Activated CD4-positive, alpha-beta memory T cell treated with anti-CD3 and anti-CD28 coated beads for 36 hours (primary cell): ENCODE results near the gene DCAF4. TPM values are rescaled to one million over a fixed set of nuclear protein-coding genes. Genes with fewer than 3 reads are reported as not detected.
"Not testable (repeated sequence)": the region's sequence is repeated elsewhere in the genome, so short reads cannot be mapped to it uniquely, and the experiment has no call there.

Source experiments
- CTCF ChIA-PET: fragments of 350-600 bp; sonication (Branson Sonifier 250); formaldehyde crosslinking; loops from one replicate; lab custom pipeline; 2021; ENCODE audit warnings: antibody characterized with exemption, inconsistent platforms; lab: Charles Lee
- POLR2A ChIA-PET: fragments of 350-600 bp; sonication (Branson Sonifier 250); formaldehyde crosslinking; loops from one replicate; lab custom pipeline; 2021; ENCODE audit warnings: antibody characterized with exemption; lab: Charles Lee
- DNase-seq: peaks from one replicate; pipeline ENCODE4 v3.0.0-alpha.2; 2020
- H3K27ac Mint-ChIP-seq: one replicate; pipeline ENCODE4 v1.8.0; 2021; ENCODE audit warnings: mixed read lengths
- H3K27me3 Mint-ChIP-seq: one replicate; pipeline ENCODE4 v1.8.0; 2021; ENCODE audit warnings: mixed read lengths
- H3K36me3 Mint-ChIP-seq: one replicate; pipeline ENCODE4 v1.8.0; 2021; ENCODE audit warnings: mixed read lengths
- H3K4me1 Mint-ChIP-seq: one replicate; pipeline ENCODE4 v1.8.0; 2021; ENCODE audit warnings: low read depth, mixed read lengths
- H3K4me3 Mint-ChIP-seq: one replicate; pipeline ENCODE4 v1.8.0; 2021; ENCODE audit warnings: mild to moderate bottlenecking, mixed read lengths
- H3K9me3 Mint-ChIP-seq: one replicate; pipeline ENCODE4 v1.8.0; 2021; ENCODE audit warnings: mixed read lengths
- intact Hi-C: fragments of 100-400 bp; cut with micrococcal nuclease; formaldehyde crosslinking; loops from one replicate; pipeline ENCODE4 v1.15.1; 2023
- total RNA-seq, 2 experiments: library from RNA; stranded (reverse); gene quantifications; one replicate each; pipeline ENCODE4 v1.2.3, GENCODE V29; 2021

DCAF4 gene
- total RNA-seq, 2 experiments from 2014 or later = 13.4 to 13.6 TPM

- no peak for DNase-seq
- intact Hi-C loops = no loop called here
- Mint-ChIP-seq H3K4me3 (no peak overlapping the region), H3K27ac (no peak overlapping the region), H3K4me1 (no peaks in the 10 kb centered on the region), H3K36me3 (peaks cover 26% of the 10 kb centered on the region), H3K9me3 (peaks cover 3% of the 10 kb centered on the region), H3K27me3 (no peaks in the 10 kb centered on the region)
- CTCF ChIA-PET = interaction anchor here (0.6 kb wide), 1 partner anchor 35 kb away, joined by 3 read pairs; no protein-coding TSS in a partner anchor
- POLR2A ChIA-PET = no interaction called here
Observed at GRCh38 chr14:72982146-72982708, 56.0 kb downstream of the DCAF4 start.

- POLR2A ChIA-PET = no interaction called here
- Mint-ChIP-seq H3K9me3 (peaks cover 3% of the 10 kb centered on the region), H3K27me3 (no peaks in the 10 kb centered on the region), H3K4me1 (no peaks in the 10 kb centered on the region), H3K4me3 (no peak overlapping the region), H3K27ac (no peak overlapping the region), H3K36me3 (peaks cover 25% of the 10 kb centered on the region)
- intact Hi-C loops = no loop called here
- no peak for DNase-seq
- CTCF ChIA-PET = no interaction called here
Observed at GRCh38 chr14:72986214-72986613, 60.0 kb downstream of the DCAF4 start.

GRCh38 chr14:72986857-72987256 is 60.6 kb downstream of the DCAF4 start:
- ChIA-PET CTCF (no interaction called here), POLR2A (no interaction called here)
- no peak for DNase-seq
- no peaks in the 10 kb centered on the region for H3K27me3 Mint-ChIP-seq
- intact Hi-C loops = no loop called here
- H3K27ac Mint-ChIP-seq = no peak overlapping the region
- H3K4me3 Mint-ChIP-seq = no peak overlapping the region
- peaks cover 25% of the 10 kb centered on the region for H3K36me3 Mint-ChIP-seq
- H3K9me3 Mint-ChIP-seq = peaks cover 3% of the 10 kb centered on the region
- no peaks in the 10 kb centered on the region for H3K4me1 Mint-ChIP-seq

GRCh38 chr14:72990171-72990570 is 63.9 kb downstream of the DCAF4 start:
- H3K36me3 Mint-ChIP-seq = peaks cover 11% of the 10 kb centered on the region
- no peak overlapping the region for H3K27ac Mint-ChIP-seq
- intact Hi-C loops = no loop called here
- POLR2A ChIA-PET = interaction anchor here (0.6 kb wide), 1 partner anchor 1319 kb away, joined by 6 read pairs; no protein-coding TSS in a partner anchor
- CTCF ChIA-PET = no interaction called here
- no peaks in the 10 kb centered on the region for H3K4me1 Mint-ChIP-seq
- no peak for DNase-seq
- no peak overlapping the region for H3K4me3 Mint-ChIP-seq
- H3K9me3 Mint-ChIP-seq = no peaks in the 10 kb centered on the region
- no peaks in the 10 kb centered on the region for H3K27me3 Mint-ChIP-seq

- H3K4me1 Mint-ChIP-seq = no peaks in the 10 kb centered on the region
- H3K4me3 Mint-ChIP-seq = no peak overlapping the region
- ChIA-PET CTCF (no interaction called here), POLR2A (no interaction called here)
- H3K36me3 Mint-ChIP-seq = peaks cover 18% of the 10 kb centered on the region
- H3K27ac Mint-ChIP-seq = no peak overlapping the region
- no peaks in the 10 kb centered on the region for H3K9me3 Mint-ChIP-seq
- intact Hi-C loops = no loop called here
- H3K27me3 Mint-ChIP-seq = no peaks in the 10 kb centered on the region
- no peak for DNase-seq
Observed at GRCh38 chr14:72996916-72997315, 70.7 kb downstream of the DCAF4 start.

GRCh38 chr14:72998252-72998903 is 72.1 kb downstream of the DCAF4 start:
- ChIA-PET POLR2A (no interaction called here), CTCF (no interaction called here)
- Mint-ChIP-seq H3K27me3 (no peaks in the 10 kb centered on the region), H3K36me3 (peaks cover 18% of the 10 kb centered on the region), H3K9me3 (no peaks in the 10 kb centered on the region), H3K27ac (no peak overlapping the region), H3K4me3 (no peak overlapping the region), H3K4me1 (no peaks in the 10 kb centered on the region)
- intact Hi-C loops = no loop called here
- no peak for DNase-seq

- ChIA-PET CTCF (interaction anchor here (1.2 kb wide), 1 partner anchor 51 kb away, joined by 3 read pairs; no protein-coding TSS in a partner anchor), POLR2A (interaction anchor here (0.6 kb wide), 1 partner anchor 59 kb away, joined by 3 read pairs; the partner anchor contains the start of gene RBM25)
- H3K4me1 Mint-ChIP-seq = no peaks in the 10 kb centered on the region
- intact Hi-C loops = no loop called here
- H3K9me3 Mint-ChIP-seq = no peaks in the 10 kb centered on the region
- H3K4me3 Mint-ChIP-seq = no peak overlapping the region
- H3K27me3 Mint-ChIP-seq = no peaks in the 10 kb centered on the region
- H3K27ac Mint-ChIP-seq = no peak overlapping the region
- no peak for DNase-seq
- H3K36me3 Mint-ChIP-seq = peaks cover 18% of the 10 kb centered on the region
Observed at GRCh38 chr14:72999316-72999715, 73.1 kb downstream of the DCAF4 start.

- ChIA-PET POLR2A (interaction anchor here (0.6 kb wide), 1 partner anchor 58 kb away, joined by 3 read pairs; the partner anchor contains the start of gene RBM25), CTCF (interaction anchor here (1.2 kb wide), 1 partner anchor 51 kb away, joined by 3 read pairs; no protein-coding TSS in a partner anchor)
- no peaks in the 10 kb centered on the region for H3K4me1 Mint-ChIP-seq
- H3K36me3 Mint-ChIP-seq = peaks cover 17% of the 10 kb centered on the region
- no peak for DNase-seq
- no peak overlapping the region for H3K4me3 Mint-ChIP-seq
- H3K27me3 Mint-ChIP-seq = no peaks in the 10 kb centered on the region
- intact Hi-C loops = no loop called here
- H3K27ac Mint-ChIP-seq = no peak overlapping the region
- no peaks in the 10 kb centered on the region for H3K9me3 Mint-ChIP-seq
Observed at GRCh38 chr14:73000073-73000472, 73.8 kb downstream of the DCAF4 start.

- CTCF ChIA-PET = interaction anchor here (0.8 kb wide), 1 partner anchor 9 kb away, joined by 3 read pairs; no protein-coding TSS in a partner anchor
- H3K4me3 Mint-ChIP-seq = no peak overlapping the region
- H3K27ac Mint-ChIP-seq = no peak overlapping the region
- H3K36me3 Mint-ChIP-seq = peaks cover 2% of the 10 kb centered on the region
- H3K27me3 Mint-ChIP-seq = no peaks in the 10 kb centered on the region
- H3K9me3 Mint-ChIP-seq = no peaks in the 10 kb centered on the region
- intact Hi-C loops = no loop called here
- POLR2A ChIA-PET = no interaction called here
- no peak for DNase-seq
- peaks cover 2% of the 10 kb centered on the region for H3K4me1 Mint-ChIP-seq
Observed at GRCh38 chr14:73003681-73004080, 77.4 kb downstream of the DCAF4 start.

GRCh38 chr14:73004641-73005040 is 78.4 kb downstream of the DCAF4 start:
- CTCF ChIA-PET = interaction anchor here (0.6 kb wide), 1 partner anchor 56 kb away, joined by 4 read pairs; no protein-coding TSS in a partner anchor
- DNase-seq, H3K27ac Mint-ChIP-seq, POLR2A ChIA-PET, intact Hi-C loops, H3K36me3 Mint-ChIP-seq, H3K9me3 Mint-ChIP-seq, H3K4me1 Mint-ChIP-seq, H3K27me3 Mint-ChIP-seq, H3K4me3 Mint-ChIP-seq: not testable (repeated sequence)

GRCh38 chr14:73007835-73008234 is 81.6 kb downstream of the DCAF4 start:
- CTCF ChIA-PET = interaction anchor here (1.0 kb wide), 1 partner anchor 59 kb away, joined by 3 read pairs; no protein-coding TSS in a partner anchor
- H3K36me3 Mint-ChIP-seq = peaks cover 14% of the 10 kb centered on the region

GRCh38 chr14:73008501-73008900 is 82.2 kb downstream of the DCAF4 start:
- ChIA-PET POLR2A (no interaction called here), CTCF (interaction anchor here (1.0 kb wide), 1 partner anchor 60 kb away, joined by 3 read pairs; no protein-coding TSS in a partner anchor)
- Mint-ChIP-seq H3K9me3 (no peaks in the 10 kb centered on the region), H3K36me3 (peaks cover 18% of the 10 kb centered on the region), H3K4me3 (no peak overlapping the region), H3K27me3 (no peaks in the 10 kb centered on the region), H3K27ac (no peak overlapping the region), H3K4me1 (peaks cover 8% of the 10 kb centered on the region)
- no peak for DNase-seq
- intact Hi-C loops = no loop called here

More at GRCh38 chr14:73007835-73008234, 81.6 kb downstream of the DCAF4 start:
- intact Hi-C loops = no loop called here
- H3K27me3 Mint-ChIP-seq = no peaks in the 10 kb centered on the region
- no peaks in the 10 kb centered on the region for H3K9me3 Mint-ChIP-seq
- peaks cover 3% of the 10 kb centered on the region for H3K4me1 Mint-ChIP-seq
- no peak overlapping the region for H3K4me3 Mint-ChIP-seq
- POLR2A ChIA-PET = no interaction called here
- DNase-seq = no peak
- H3K27ac Mint-ChIP-seq = no peak overlapping the region
